PC-9 (cell line): ENCODE measurements around the gene HPS6. TPM values are rescaled to one million over a fixed set of nuclear protein-coding genes. Genes with fewer than 3 reads are reported as not detected.
A peak's percentile ranks its signal among the peaks of the same experiment; 100 is the strongest.

Experiments
- Bru-seq: library from RNA; stranded (reverse); fragments of 400-500 nt; gene quantifications from one replicate; lab custom pipeline; 2021; lab: Mats Ljungman, UMichigan
- BruChase-seq, 2 experiments: library from RNA; stranded (reverse); fragments of 400-500 nt; gene quantifications; one replicate each; lab custom pipeline; 2021; lab: Mats Ljungman, UMichigan
- BruUV-seq: library from RNA; stranded (reverse); fragments of 400-500 nt; replicated peaks from 2 replicates; lab custom pipeline; 2021; lab: Mats Ljungman, UMichigan
- CTCF ChIA-PET: fragments of 300-600 bp; sonication (Branson Sonifier 250); formaldehyde crosslinking; loops from one replicate; lab custom pipeline; 2022; ENCODE audit warnings: antibody characterized with exemption; lab: Charles Lee
- POLR2A ChIA-PET: fragments of 300-600 bp; sonication (Branson Sonifier 250); formaldehyde crosslinking; loops from one replicate; lab custom pipeline; 2022; ENCODE audit warnings: antibody characterized with exemption; ENCODE audit not compliant: unreplicated experiment; lab: Charles Lee
- DNase-seq, 2 experiments: peaks; one replicate each; pipeline versions ENCODE4 v3.0.0 to v3.0.0-alpha.2; 2015 to 2022; ENCODE audit warnings: mixed read lengths in 1 of 2
- H2AFZ ChIP-seq: fragments of 200-600 bp; sonication (generic); 2 replicates; pipeline ENCODE4 v1.8.1; 2017; ENCODE audit warnings: antibody characterized with exemption
- H3F3A ChIP-seq: fragments of 200-600 bp; sonication (generic); 2 replicates; pipeline ENCODE4 v1.8.1; 2017; ENCODE audit warnings: antibody characterized with exemption, mild to moderate bottlenecking, low read depth; ENCODE audit not compliant: insufficient read depth
- H3K27ac ChIP-seq: fragments of 200-600 bp; sonication (generic); 2 replicates; pipeline ENCODE4 v1.6.1; 2016; ENCODE audit warnings: mixed run types
- H3K27me3 ChIP-seq: fragments of 200-600 bp; sonication (generic); 2 replicates; pipeline ENCODE4 v1.6.1; 2016; ENCODE audit warnings: low read depth, mixed run types; ENCODE audit not compliant: insufficient read depth
- H3K36me3 ChIP-seq: fragments of 200-600 bp; sonication (generic); 2 replicates; pipeline ENCODE4 v1.6.1; 2016; ENCODE audit warnings: low read depth, mixed run types
- H3K4me1 ChIP-seq: fragments of 200-600 bp; sonication (generic); replicated peaks from 2 replicates; pipeline ENCODE4 v1.6.1; 2016; ENCODE audit warnings: mixed run types; ENCODE audit not compliant: insufficient read depth
- H3K4me2 ChIP-seq: fragments of 200-600 bp; sonication (generic); 2 replicates; pipeline ENCODE4 v1.6.1; 2017; ENCODE audit warnings: mixed run types
- H3K4me3 ChIP-seq: fragments of 200-600 bp; sonication (generic); 2 replicates; pipeline ENCODE4 v1.6.1; 2016; ENCODE audit warnings: mixed run types
- H3K79me2 ChIP-seq: fragments of 200-600 bp; sonication (generic); 2 replicates; pipeline ENCODE4 v1.6.1; 2017; ENCODE audit warnings: low read depth, mixed run types
- H3K9me2 ChIP-seq: fragments of 200-600 bp; sonication (generic); 2 replicates; pipeline ENCODE4 v1.8.1; 2017; ENCODE audit warnings: mild to moderate bottlenecking; ENCODE audit not compliant: insufficient read depth
- H3K9me3 ChIP-seq: fragments of 200-600 bp; sonication (generic); 2 replicates; pipeline ENCODE4 v1.8.1; 2016; ENCODE audit warnings: low read depth; ENCODE audit not compliant: insufficient read depth
- H4K20me1 ChIP-seq: fragments of 200-600 bp; sonication (generic); 2 replicates; pipeline ENCODE4 v1.8.1; 2017; ENCODE audit not compliant: insufficient read depth
- EZH2 ChIP-seq: fragments of 200-600 bp; sonication (generic); IDR thresholded peaks from 2 replicates; pipeline ENCODE4 v1.8.0; 2017; ENCODE audit warnings: antibody characterized with exemption, low read depth
- intact Hi-C: fragments of 100-400 bp; cut with micrococcal nuclease; formaldehyde crosslinking; loops from one replicate; pipeline ENCODE4 v1.10.0; 2022; ENCODE audit not compliant: unreplicated experiment
- long read RNA-seq: library from polyadenylated mRNA; stranded (forward); transcript quantifications from one replicate; pipeline ENCODE4 v2.0.0, GENCODE V29; 2022
- total RNA-seq: library from RNA; stranded (reverse); gene quantifications from 2 replicates; pipeline ENCODE4 v1.2.3, GENCODE V29; 2021
- TF ChIP-seq, protein P1 (sequence below): fragments of 200-600 bp; sonication (generic); conservative IDR thresholded peaks from 2 replicates; pipeline ENCODE4 v1.6.1; 2017; ENCODE audit warnings: mixed run types, antibody characterized with exemption, mild to moderate bottlenecking, moderate library complexity

HPS6 gene
- total RNA-seq (12.5 and 16.9 TPM in 2 replicates), Bru-seq, nascent RNA (percentile 58 among the genes with signal in this experiment), BruChase-seq, experiment 1, labeled RNA remaining after a 2-hour chase (percentile 79 among the genes with signal in this experiment), BruChase-seq, experiment 2, labeled RNA remaining after a 6-hour chase (percentile 47 among the genes with signal in this experiment)
- long read RNA-seq, transcript HPS6-201 (1 exons, 2,649 nt): major isoform, 17 of 17 reads
- long read RNA-seq, partial matches to known transcripts: 0 of 17 reads
- long read RNA-seq, other reads (novel, unspliced or antisense): 0 of 17 reads

DNA sequence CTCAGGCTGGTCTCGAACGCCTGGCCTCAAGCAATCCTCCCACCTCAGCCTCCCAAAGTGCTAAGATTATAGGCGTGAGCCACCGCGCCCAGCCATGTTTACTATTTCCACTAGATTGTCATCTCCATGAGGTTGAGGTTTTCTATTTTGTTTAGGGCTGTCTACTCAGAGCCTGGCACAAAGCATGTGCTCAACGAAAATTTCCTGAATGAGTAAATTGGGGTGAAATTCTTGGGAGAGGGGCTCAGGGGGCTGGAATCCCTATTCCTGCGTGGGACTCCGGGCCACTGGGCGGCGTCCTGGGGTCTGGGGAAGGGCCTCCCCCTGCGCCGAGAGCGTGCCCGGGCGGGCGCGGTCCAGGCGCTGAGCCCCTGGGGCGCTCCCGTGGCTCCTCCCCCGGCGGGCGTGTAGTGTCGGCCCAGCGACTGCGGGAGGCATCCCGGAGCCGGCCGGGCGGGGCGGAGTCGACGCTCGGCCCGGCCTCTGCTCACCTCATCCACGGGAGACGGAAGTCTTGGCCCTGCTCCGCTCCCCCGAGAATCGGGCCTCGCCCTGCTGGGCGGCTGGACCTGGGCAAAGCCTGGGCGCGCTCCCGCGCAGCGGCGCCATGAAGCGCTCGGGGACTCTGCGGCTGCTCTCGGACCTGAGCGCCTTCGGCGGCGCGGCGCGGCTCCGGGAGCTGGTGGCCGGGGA, at the start of gene HPS6:
HPS6 (plus strand) TSS at position 482 of the 693 bp plus-strand sequence; CDS start at position 608, 126 bp downstream.
- H4K20me1 ChIP-seq: 0 out of 2 replicates have a peak, but pooled peaks cover 4% of the 10 kb centered on the region
- peak; percentile 79 to 88 for DNase-seq
- H2AFZ ChIP-seq: peak within 1 kb of the TSS; percentile 86
- H3K79me2 ChIP-seq: peaks cover 23% of the 10 kb centered on the region
- peak within 1 kb of the TSS; percentile 92 for H3K4me2 ChIP-seq
- CTCF ChIA-PET: no interaction called here
- no TSS peak for BruUV-seq
- H3K9me2 ChIP-seq: no peaks in the 10 kb centered on the region
- intact Hi-C loops: loop anchor here (1.0 kb wide), 1 partner anchor 9 kb away; the partner anchor contains the start of gene ARMH3
- peaks cover 7% of the 10 kb centered on the region for H3F3A ChIP-seq
- no peaks in the 10 kb centered on the region for H3K27me3 ChIP-seq
- no peaks in the 10 kb centered on the region for H3K9me3 ChIP-seq
- peak within 1 kb of the TSS; percentile 81 for H3K4me3 ChIP-seq
- H3K27ac ChIP-seq: peak within 1 kb of the TSS; percentile 65
- TF ChIP-seq, protein P1, sequence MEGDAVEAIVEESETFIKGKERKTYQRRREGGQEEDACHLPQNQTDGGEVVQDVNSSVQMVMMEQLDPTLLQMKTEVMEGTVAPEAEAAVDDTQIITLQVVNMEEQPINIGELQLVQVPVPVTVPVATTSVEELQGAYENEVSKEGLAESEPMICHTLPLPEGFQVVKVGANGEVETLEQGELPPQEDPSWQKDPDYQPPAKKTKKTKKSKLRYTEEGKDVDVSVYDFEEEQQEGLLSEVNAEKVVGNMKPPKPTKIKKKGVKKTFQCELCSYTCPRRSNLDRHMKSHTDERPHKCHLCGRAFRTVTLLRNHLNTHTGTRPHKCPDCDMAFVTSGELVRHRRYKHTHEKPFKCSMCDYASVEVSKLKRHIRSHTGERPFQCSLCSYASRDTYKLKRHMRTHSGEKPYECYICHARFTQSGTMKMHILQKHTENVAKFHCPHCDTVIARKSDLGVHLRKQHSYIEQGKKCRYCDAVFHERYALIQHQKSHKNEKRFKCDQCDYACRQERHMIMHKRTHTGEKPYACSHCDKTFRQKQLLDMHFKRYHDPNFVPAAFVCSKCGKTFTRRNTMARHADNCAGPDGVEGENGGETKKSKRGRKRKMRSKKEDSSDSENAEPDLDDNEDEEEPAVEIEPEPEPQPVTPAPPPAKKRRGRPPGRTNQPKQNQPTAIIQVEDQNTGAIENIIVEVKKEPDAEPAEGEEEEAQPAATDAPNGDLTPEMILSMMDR: no peak
- TF ChIP-seq EZH2: no peak
- POLR2A ChIA-PET: no interaction called here
- no peaks in the 10 kb centered on the region for H3K36me3 ChIP-seq
- 0 out of 2 replicates have a peak, but pooled peaks cover 6% of the 10 kb centered on the region for H3K4me1 ChIP-seq

DNA sequence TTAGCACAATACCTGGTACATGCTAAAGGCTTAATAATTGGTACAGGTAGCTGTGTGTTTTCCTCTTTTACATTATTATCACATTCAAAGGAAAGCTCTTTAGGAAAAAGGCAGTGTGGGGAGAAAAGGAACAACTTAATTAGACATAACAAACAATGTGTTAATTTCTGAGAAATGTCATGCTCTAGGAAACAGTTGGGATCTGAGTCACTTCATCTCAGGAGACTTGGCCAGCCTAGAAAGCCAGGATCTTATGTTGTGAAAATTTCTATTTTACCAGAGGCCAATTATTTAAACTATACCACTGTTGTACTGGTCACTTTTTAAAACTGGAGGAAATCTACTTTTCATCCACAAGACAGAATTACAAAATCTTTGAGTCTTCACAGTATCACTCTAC, 48.7 kb upstream of the HPS6 start:
- POLR2A ChIA-PET: no interaction called here
- no peaks in the 10 kb centered on the region for H4K20me1 ChIP-seq

DNA sequence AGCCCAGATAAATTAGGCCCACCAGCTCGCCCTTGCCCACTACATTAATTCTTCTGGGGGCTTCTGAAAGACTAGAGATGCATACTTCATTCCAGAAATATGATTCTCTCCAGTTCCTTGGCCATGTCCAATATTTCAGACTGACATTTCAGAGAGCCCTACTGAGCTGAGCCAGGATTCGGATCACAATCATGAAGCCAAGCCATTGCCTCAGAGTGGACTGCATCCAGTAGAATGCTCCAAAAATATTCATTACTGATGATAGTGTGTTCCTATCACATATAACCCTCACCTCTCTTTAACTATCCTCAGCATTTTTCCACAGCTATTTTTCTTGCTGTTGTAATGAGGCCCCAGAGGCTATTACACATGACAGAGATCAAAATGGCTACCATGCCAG, 47.9 kb upstream of the HPS6 start:
- no peaks in the 10 kb centered on the region for H3K36me3 ChIP-seq
- H2AFZ ChIP-seq: no peak overlapping the region
- H3K4me3 ChIP-seq: no peak overlapping the region
- ChIA-PET CTCF (interaction anchor here (0.6 kb wide), 1 partner anchor 8 kb away, joined by 5 read pairs; no protein-coding TSS in a partner anchor), POLR2A (no interaction called here)
- H3F3A ChIP-seq: no peaks in the 10 kb centered on the region
- intact Hi-C loops: no loop called here
- no peak for TF ChIP-seq EZH2
- TF ChIP-seq, protein P1: no peak
- H3K27me3 ChIP-seq: no peaks in the 10 kb centered on the region
- no peak for DNase-seq
- no peaks in the 10 kb centered on the region for H3K9me3 ChIP-seq
- no peaks in the 10 kb centered on the region for H3K4me1 ChIP-seq
- H3K79me2 ChIP-seq: no peaks in the 10 kb centered on the region
- H3K4me2 ChIP-seq: no peak overlapping the region
- H3K9me2 ChIP-seq: no peaks in the 10 kb centered on the region
- no peaks in the 10 kb centered on the region for H4K20me1 ChIP-seq
- BruUV-seq: no TSS peak
- no peak overlapping the region for H3K27ac ChIP-seq

More for the DNA sequence above, 48.7 kb upstream of the HPS6 start:
- Histone ChIP-seq H3K4me1 (no peaks in the 10 kb centered on the region), H3K79me2 (no peaks in the 10 kb centered on the region), H3K9me3 (no peaks in the 10 kb centered on the region), H3K4me2 (no peak overlapping the region), H3K36me3 (no peaks in the 10 kb centered on the region), H2AFZ (no peak overlapping the region), H3K27me3 (no peaks in the 10 kb centered on the region), H3F3A (no peaks in the 10 kb centered on the region), H3K27ac (no peak overlapping the region), H3K9me2 (no peaks in the 10 kb centered on the region), H3K4me3 (no peak overlapping the region)
- TF ChIP-seq, protein P1: no peak
- TF ChIP-seq EZH2: no peak
- intact Hi-C loops: no loop called here
- DNase-seq: no peak
- no TSS peak for BruUV-seq
- CTCF ChIA-PET: no interaction called here
